SJCRH30 (cell line): ENCODE measurements around the gene FILIP1. TPM values are rescaled to one million over a fixed set of nuclear protein-coding genes. Genes with fewer than 3 reads are reported as not detected.

ENCODE experiments used
- DNase-seq, 2 experiments: peaks; one replicate each; pipeline ENCODE4 v3.0.0-alpha.2; 2015 to 2020
- H3K27ac ChIP-seq: fragments of 250-450 bp; sonication (Bioruptor Pico); 2 replicates; pipeline ENCODE4 v1.5.1; 2020; ENCODE audit warnings: mild to moderate bottlenecking, moderate library complexity
- H3K27me3 ChIP-seq: fragments of 250-450 bp; sonication (Bioruptor Pico); 2 replicates; pipeline ENCODE4 v1.5.1; 2020; ENCODE audit warnings: mild to moderate bottlenecking, moderate library complexity
- H3K36me3 ChIP-seq: fragments of 250-450 bp; sonication (Bioruptor Pico); 2 replicates; pipeline ENCODE4 v1.5.1; 2020; ENCODE audit warnings: mild to moderate bottlenecking, moderate library complexity
- H3K4me1 ChIP-seq: fragments of 250-450 bp; sonication (Bioruptor Pico); 2 replicates; pipeline ENCODE4 v1.5.1; 2020; ENCODE audit warnings: mild to moderate bottlenecking, moderate library complexity
- H3K4me3 ChIP-seq: fragments of 250-450 bp; sonication (Bioruptor Pico); 2 replicates; pipeline ENCODE4 v1.5.1; 2020; ENCODE audit warnings: mild to moderate bottlenecking, moderate library complexity
- H3K9me3 ChIP-seq: fragments of 250-450 bp; sonication (Bioruptor Pico); replicated peaks from 2 replicates; pipeline ENCODE4 v1.5.1; 2020; ENCODE audit warnings: mild to moderate bottlenecking, moderate library complexity
- total RNA-seq: library from RNA; depleted of rRNA; stranded (reverse); fragments of >200 nt; shearing (Covaris generic); gene quantifications from 2 replicates; pipeline ENCODE4 v1.2.3, GENCODE V29; 2014

The FILIP1 gene
- total RNA-seq, 1 experiment from 2014 or later: 0.08 TPM

DNA sequence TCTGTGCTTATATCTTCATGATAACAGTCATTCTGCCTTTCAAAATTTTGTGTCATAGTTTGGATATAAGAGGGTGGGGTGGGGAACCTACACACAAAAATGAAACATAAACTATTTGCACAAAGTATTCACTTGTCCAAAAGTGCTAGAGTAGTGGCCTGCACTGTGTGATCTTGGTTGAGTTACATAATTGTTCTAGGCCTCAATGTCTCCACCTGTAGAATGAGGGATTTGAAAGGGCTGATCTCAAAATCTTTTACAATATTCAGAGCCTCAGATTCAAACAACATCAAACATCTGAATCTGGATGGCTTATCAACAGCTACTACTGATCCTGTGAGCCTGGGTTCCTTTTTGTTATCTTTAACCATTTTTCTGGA lies 144.7 kb downstream of the FILIP1 start:
- H3K27ac ChIP-seq: no peak overlapping the region
- no peaks in the 10 kb centered on the region for H3K36me3 ChIP-seq
- H3K4me3 ChIP-seq: no peak overlapping the region
- H3K9me3 ChIP-seq: no peaks in the 10 kb centered on the region
- DNase-seq: no peak
- peaks cover 5% of the 10 kb centered on the region; the same call in 1 of the 2 replicates for H3K4me1 ChIP-seq
- no peaks in the 10 kb centered on the region for H3K27me3 ChIP-seq

- H3K4me3 ChIP-seq: no peak overlapping the region
- no peaks in the 10 kb centered on the region for H3K27me3 ChIP-seq
- no peaks in the 10 kb centered on the region for H3K36me3 ChIP-seq
- no peaks in the 10 kb centered on the region for H3K9me3 ChIP-seq
- peaks cover 5% of the 10 kb centered on the region; the same call in 1 of the 2 replicates for H3K4me1 ChIP-seq
- no peak for DNase-seq
- H3K27ac ChIP-seq: no peak overlapping the region
Measured at GRCh38 chr6:75347898-75348610, 145.5 kb downstream of the FILIP1 start.

GRCh38 chr6:75345413-75345812 lies 148.2 kb downstream of the FILIP1 start:
- peaks cover 5% of the 10 kb centered on the region; the same call in 1 of the 2 replicates for H3K4me1 ChIP-seq
- no peak overlapping the region for H3K27ac ChIP-seq
- H3K27me3 ChIP-seq: no peaks in the 10 kb centered on the region; the same call in 1 of the 2 replicates
- DNase-seq: peak; percentile 45 to 64
- no peaks in the 10 kb centered on the region for H3K9me3 ChIP-seq
- no peak overlapping the region for H3K4me3 ChIP-seq
- no peaks in the 10 kb centered on the region for H3K36me3 ChIP-seq

DNA sequence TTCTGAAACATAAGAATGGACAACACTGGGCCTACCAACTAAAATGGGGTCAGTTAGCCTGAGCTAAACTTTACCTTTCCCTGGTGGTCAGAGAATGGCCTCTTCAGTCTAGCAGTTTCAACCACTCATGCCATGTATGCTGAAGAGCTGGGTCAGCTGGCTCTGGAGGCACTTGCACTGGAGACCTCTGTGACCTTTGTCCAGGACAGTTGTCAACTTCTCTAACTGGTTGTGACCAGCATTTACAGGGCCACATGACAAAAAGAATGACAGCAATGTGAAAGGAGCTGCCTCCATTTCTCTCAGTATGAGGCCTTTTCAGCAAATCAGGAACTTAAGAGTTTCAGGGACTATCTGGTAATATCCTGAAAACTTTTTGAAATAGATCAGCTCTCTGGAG lies 149.1 kb downstream of the FILIP1 start:
- no peaks in the 10 kb centered on the region for H3K36me3 ChIP-seq
- no peaks in the 10 kb centered on the region for H3K9me3 ChIP-seq
- peaks cover 5% of the 10 kb centered on the region; the same call in 1 of the 2 replicates for H3K4me1 ChIP-seq
- no peak overlapping the region for H3K27ac ChIP-seq
- no peak overlapping the region for H3K4me3 ChIP-seq
- DNase-seq: no peak
- H3K27me3 ChIP-seq: no peaks in the 10 kb centered on the region; the same call in 1 of the 2 replicates

GRCh38 chr6:75344021-75344420 lies 149.6 kb downstream of the FILIP1 start:
- Histone ChIP-seq H3K27ac (no peak overlapping the region), H3K36me3 (no peaks in the 10 kb centered on the region), H3K4me1 (peaks cover 5% of the 10 kb centered on the region; the same call in 1 of the 2 replicates), H3K4me3 (no peak overlapping the region), H3K9me3 (no peaks in the 10 kb centered on the region), H3K27me3 (no peaks in the 10 kb centered on the region; the same call in 1 of the 2 replicates)
- no peak for DNase-seq

GRCh38 chr6:75337835-75338580 lies 155.6 kb downstream of the FILIP1 start:
- H3K4me1 ChIP-seq: no peaks in the 10 kb centered on the region
- H3K27me3 ChIP-seq: no peaks in the 10 kb centered on the region; the same call in 1 of the 2 replicates
- no peak for DNase-seq
- H3K9me3 ChIP-seq: no peaks in the 10 kb centered on the region
- no peaks in the 10 kb centered on the region for H3K36me3 ChIP-seq
- H3K27ac ChIP-seq: no peak overlapping the region
- H3K4me3 ChIP-seq: no peak overlapping the region

- H3K9me3 ChIP-seq: no peaks in the 10 kb centered on the region
- no peaks in the 10 kb centered on the region for H3K27me3 ChIP-seq
- H3K4me1 ChIP-seq: no peaks in the 10 kb centered on the region
- H3K27ac ChIP-seq: no peak overlapping the region
- no peaks in the 10 kb centered on the region for H3K36me3 ChIP-seq
- peak in 1 of 2 experiments; percentile 16 for DNase-seq
- no peak overlapping the region for H3K4me3 ChIP-seq
Measured at GRCh38 chr6:75334266-75335040, 159.1 kb downstream of the FILIP1 start.

GRCh38 chr6:75333676-75334200 lies 159.9 kb downstream of the FILIP1 start:
- Histone ChIP-seq H3K4me3 (no peak overlapping the region), H3K9me3 (no peaks in the 10 kb centered on the region), H3K36me3 (no peaks in the 10 kb centered on the region), H3K27ac (no peak overlapping the region), H3K27me3 (no peaks in the 10 kb centered on the region), H3K4me1 (no peaks in the 10 kb centered on the region)
- no peak for DNase-seq

GRCh38 chr6:75331151-75331550 lies 162.4 kb downstream of the FILIP1 start:
- H3K27me3 ChIP-seq: no peaks in the 10 kb centered on the region
- no peak for DNase-seq

DNA sequence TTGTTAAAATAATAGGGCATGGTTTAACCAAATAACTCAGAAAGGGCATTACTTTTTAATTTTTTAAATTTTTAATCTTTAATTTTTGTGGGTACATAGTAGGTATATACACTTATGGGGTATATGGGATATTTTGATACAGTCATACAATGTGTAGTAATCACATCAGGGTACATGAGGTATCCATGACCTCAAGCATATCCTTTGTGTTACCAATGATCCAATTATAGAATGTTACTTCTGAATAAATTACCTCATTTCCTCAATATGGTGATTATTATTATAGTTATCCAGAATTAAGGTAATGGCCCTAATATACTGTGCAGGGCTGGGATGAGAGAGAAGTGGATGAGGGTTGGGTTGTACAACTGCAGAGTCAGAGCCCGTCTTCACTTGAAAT lies 163.9 kb downstream of the FILIP1 start:
- no peaks in the 10 kb centered on the region for H3K36me3 ChIP-seq
- H3K9me3 ChIP-seq: no peaks in the 10 kb centered on the region; the same call in 1 of the 2 replicates
- H3K4me3 ChIP-seq: no peak overlapping the region
- DNase-seq: no peak
- no peaks in the 10 kb centered on the region for H3K27me3 ChIP-seq
- no peak overlapping the region for H3K27ac ChIP-seq
- no peaks in the 10 kb centered on the region for H3K4me1 ChIP-seq

More at GRCh38 chr6:75331151-75331550, 162.4 kb downstream of the FILIP1 start:
- Histone ChIP-seq H3K4me3 (no peak overlapping the region), H3K36me3 (no peaks in the 10 kb centered on the region), H3K27ac (no peak overlapping the region), H3K9me3 (no peaks in the 10 kb centered on the region), H3K4me1 (no peaks in the 10 kb centered on the region)

GRCh38 chr6:75327807-75328206 lies 165.8 kb downstream of the FILIP1 start:
- no peaks in the 10 kb centered on the region for H3K36me3 ChIP-seq
- no peaks in the 10 kb centered on the region for H3K27me3 ChIP-seq
- DNase-seq: no peak
- H3K9me3 ChIP-seq: no peaks in the 10 kb centered on the region; the same call in 1 of the 2 replicates
- no peak overlapping the region for H3K27ac ChIP-seq
- no peak overlapping the region for H3K4me3 ChIP-seq
- H3K4me1 ChIP-seq: no peaks in the 10 kb centered on the region

- Histone ChIP-seq H3K27me3 (no peaks in the 10 kb centered on the region), H3K9me3 (no peaks in the 10 kb centered on the region; the same call in 1 of the 2 replicates), H3K4me1 (no peaks in the 10 kb centered on the region), H3K36me3 (no peaks in the 10 kb centered on the region), H3K27ac (no peak overlapping the region), H3K4me3 (no peak overlapping the region)
- no peak for DNase-seq
Measured at GRCh38 chr6:75326557-75327258, 166.9 kb downstream of the FILIP1 start.

GRCh38 chr6:75318900-75319299 lies 174.7 kb downstream of the FILIP1 start:
- Histone ChIP-seq H3K36me3 (no peaks in the 10 kb centered on the region), H3K27ac (no peak overlapping the region), H3K9me3 (no peaks in the 10 kb centered on the region), H3K4me3 (no peak overlapping the region), H3K27me3 (no peaks in the 10 kb centered on the region), H3K4me1 (peaks cover 3% of the 10 kb centered on the region; the same call in 1 of the 2 replicates)
- no peak for DNase-seq
